ENCODE measurements around the gene PRR19.

PRR19 gene

DNA sequence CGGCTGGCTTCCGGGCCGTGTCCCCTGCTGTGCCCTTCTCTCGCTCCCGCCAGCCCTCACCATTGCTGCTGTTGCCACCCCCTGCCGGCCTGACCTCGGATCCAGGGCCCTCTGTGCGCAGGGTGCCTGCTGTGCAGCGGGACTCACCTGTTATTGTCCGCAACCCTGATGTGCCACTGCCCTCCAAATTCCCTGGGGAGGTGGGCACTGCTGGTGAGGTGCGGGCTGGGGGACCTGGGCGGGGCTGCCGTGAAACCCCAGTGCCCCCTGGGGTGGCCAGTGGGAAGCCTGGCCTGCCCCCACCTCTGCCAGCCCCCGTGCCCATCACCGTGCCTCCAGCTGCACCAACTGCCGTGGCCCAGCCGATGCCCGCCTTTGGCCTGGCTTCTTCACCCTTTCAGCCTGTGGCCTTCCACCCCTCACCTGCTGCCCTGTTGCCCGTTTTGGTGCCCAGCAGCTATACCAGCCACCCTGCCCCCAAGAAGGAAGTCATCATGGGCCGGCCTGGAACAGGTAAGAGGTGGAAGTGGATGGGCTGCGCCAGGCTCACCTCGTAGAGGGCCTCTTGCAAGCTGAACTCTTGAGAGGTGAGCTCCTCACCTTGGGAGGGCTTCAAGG is 27.8 kb upstream of the PRR19 start:
- Mint-ChIP-seq H3K27ac (peak overlapping the region in 1 of 3 experiments; percentile 40), H3K36me3 (ENCODE audit: low read depth) (peaks cover 19% of the 10 kb centered on the region), H3K4me1 (peaks cover 52% of the 10 kb centered on the region), H3K9me3 (no peaks in the 10 kb centered on the region), H3K4me3 (no peak overlapping the region), H3K27me3 (ENCODE audit: low read depth) (no peaks in the 10 kb centered on the region)
- TF ChIP-seq, protein P1, sequence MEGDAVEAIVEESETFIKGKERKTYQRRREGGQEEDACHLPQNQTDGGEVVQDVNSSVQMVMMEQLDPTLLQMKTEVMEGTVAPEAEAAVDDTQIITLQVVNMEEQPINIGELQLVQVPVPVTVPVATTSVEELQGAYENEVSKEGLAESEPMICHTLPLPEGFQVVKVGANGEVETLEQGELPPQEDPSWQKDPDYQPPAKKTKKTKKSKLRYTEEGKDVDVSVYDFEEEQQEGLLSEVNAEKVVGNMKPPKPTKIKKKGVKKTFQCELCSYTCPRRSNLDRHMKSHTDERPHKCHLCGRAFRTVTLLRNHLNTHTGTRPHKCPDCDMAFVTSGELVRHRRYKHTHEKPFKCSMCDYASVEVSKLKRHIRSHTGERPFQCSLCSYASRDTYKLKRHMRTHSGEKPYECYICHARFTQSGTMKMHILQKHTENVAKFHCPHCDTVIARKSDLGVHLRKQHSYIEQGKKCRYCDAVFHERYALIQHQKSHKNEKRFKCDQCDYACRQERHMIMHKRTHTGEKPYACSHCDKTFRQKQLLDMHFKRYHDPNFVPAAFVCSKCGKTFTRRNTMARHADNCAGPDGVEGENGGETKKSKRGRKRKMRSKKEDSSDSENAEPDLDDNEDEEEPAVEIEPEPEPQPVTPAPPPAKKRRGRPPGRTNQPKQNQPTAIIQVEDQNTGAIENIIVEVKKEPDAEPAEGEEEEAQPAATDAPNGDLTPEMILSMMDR (IDR thresholded peaks at IDR 0.05; ENCODE audit: unreplicated experiment in 3 of 3), result no peak

DNA sequence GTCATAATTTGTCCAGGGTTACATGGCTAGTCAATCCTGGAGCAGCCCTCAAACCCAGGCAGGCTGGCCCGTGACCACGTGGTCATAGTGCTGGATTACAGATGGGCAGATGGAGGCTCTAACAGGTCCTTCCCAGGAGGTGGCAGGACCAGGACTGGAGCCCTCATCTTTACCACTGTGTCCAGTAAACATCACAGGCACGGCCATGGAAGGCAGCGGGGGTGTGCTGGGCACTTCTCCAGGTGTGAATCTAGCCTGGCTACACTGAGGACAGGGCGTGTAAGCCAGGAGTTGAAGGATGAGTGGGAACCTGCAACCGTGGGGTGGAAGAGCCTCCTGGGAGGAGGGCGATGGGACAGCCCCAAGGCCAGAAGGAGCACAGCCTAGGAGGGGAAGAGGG is 26.8 kb upstream of the PRR19 start:
- H3K27me3 Mint-ChIP-seq (ENCODE audit: low read depth), result no peaks in the 10 kb centered on the region
- H3K4me1 Mint-ChIP-seq, result peaks cover 52% of the 10 kb centered on the region
- peak overlapping the region; percentile 14 to 59 (median 40) for H3K27ac Mint-ChIP-seq
- TF ChIP-seq, protein P1 (IDR thresholded peaks at IDR 0.05; ENCODE audit: unreplicated experiment in 3 of 3), result no peak
- H3K36me3 Mint-ChIP-seq (ENCODE audit: low read depth), result peaks cover 19% of the 10 kb centered on the region
- H3K4me3 Mint-ChIP-seq, result peak overlapping the region in 2 of 3 experiments; percentile 18 to 55
- no peaks in the 10 kb centered on the region for H3K9me3 Mint-ChIP-seq

DNA sequence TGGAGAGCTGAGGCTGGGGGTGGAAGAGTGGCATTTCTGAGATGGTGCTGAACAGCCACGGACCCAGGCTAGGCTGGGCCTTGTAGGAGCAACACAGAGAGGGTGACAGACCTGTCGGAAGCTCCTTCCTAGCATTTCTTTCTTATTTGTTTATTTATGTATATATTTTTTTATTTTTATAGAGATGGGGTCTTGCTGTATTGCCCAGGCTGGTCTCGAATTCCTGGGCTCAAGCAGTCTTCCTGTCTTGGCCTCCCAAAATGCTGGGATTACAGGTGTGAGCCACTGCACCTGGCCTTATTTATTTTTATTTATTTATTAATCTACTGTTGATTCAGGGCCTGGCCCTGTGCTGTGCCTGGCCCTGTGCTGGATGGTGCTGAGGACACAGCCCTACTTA is 26.4 kb upstream of the PRR19 start:
- Mint-ChIP-seq H3K4me3 (peak overlapping the region in 1 of 3 experiments; percentile 31), H3K36me3 (ENCODE audit: low read depth) (peaks cover 19% of the 10 kb centered on the region)

DNA sequence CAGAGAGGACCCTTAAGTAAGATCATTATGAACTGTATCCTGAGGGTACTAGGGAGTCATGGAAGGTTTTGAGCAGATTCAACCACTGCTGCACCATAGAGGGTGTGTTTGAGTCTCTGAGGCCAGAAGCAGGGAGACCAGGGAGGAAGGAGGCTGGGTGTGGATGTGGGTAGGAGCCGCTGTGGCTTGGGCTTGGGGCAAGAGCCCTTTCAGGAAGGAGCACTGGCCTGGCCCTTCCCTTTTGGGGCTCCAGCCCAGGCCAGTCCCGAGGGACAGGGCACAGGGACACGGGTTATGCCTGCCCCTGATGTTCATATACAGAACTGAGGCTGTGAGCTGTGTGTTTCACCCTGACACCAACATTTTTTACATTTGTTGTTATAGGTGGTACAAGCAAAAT is 25.6 kb upstream of the PRR19 start:
- H3K36me3 Mint-ChIP-seq (ENCODE audit: low read depth), result peaks cover 19% of the 10 kb centered on the region
- peak overlapping the region; percentile 4 to 82 (median 21) for H3K27ac Mint-ChIP-seq
- H3K9me3 Mint-ChIP-seq, result no peaks in the 10 kb centered on the region
- H3K4me3 Mint-ChIP-seq, result peak overlapping the region in 2 of 3 experiments; percentile 31 to 61
- no peaks in the 10 kb centered on the region for H3K27me3 Mint-ChIP-seq (ENCODE audit: low read depth)
- H3K4me1 Mint-ChIP-seq, result peaks cover 43% of the 10 kb centered on the region
- TF ChIP-seq, protein P1 (IDR thresholded peaks at IDR 0.05; ENCODE audit: unreplicated experiment in 3 of 3), result no peak

More for the DNA sequence above, 26.4 kb upstream of the PRR19 start:
- Mint-ChIP-seq H3K27me3 (ENCODE audit: low read depth) (no peaks in the 10 kb centered on the region), H3K9me3 (no peaks in the 10 kb centered on the region), H3K4me1 (peaks cover 48% of the 10 kb centered on the region), H3K27ac (peak overlapping the region in 1 of 3 experiments; percentile 82)
- TF ChIP-seq, protein P1 (IDR thresholded peaks at IDR 0.05; ENCODE audit: unreplicated experiment in 3 of 3), result no peak

DNA sequence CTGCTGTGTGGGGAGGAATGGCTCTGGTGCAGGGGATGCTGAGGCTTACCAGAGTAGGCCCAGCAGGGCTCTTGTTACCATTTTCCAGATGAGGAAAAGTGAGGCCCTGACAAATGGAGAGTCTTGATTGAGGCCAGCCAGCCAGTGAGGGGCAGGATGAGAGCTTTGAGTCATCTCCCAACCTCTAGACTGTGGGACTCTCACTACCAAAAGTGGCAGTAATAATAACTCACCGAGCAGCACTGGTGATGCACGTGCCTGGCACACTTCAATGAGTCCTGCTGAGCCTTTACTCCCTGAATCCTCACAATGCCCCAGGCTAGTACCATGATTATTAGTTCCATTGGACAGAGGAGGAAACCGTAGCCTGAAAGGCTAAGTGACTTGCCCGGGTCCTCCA is 25.1 kb upstream of the PRR19 start:
- Mint-ChIP-seq H3K27ac (peak overlapping the region in 2 of 3 experiments; percentile 33 to 82), H3K36me3 (ENCODE audit: low read depth) (peaks cover 19% of the 10 kb centered on the region), H3K27me3 (ENCODE audit: low read depth) (no peaks in the 10 kb centered on the region), H3K4me3 (peak overlapping the region in 2 of 3 experiments; percentile 21 to 39), H3K9me3 (no peaks in the 10 kb centered on the region), H3K4me1 (peaks cover 41% of the 10 kb centered on the region)
- TF ChIP-seq, protein P1 (IDR thresholded peaks at IDR 0.05; ENCODE audit: unreplicated experiment in 3 of 3), result no peak
